Activated T-cell treated with anti-CD3 and anti-CD28 coated beads, Interleukin-2, amount 50 U/mL, for 48 hours (primary cell): Measurements from ENCODE around the gene CLASP2.
"Not testable (repeated sequence)": the region's sequence is repeated elsewhere in the genome, so short reads cannot be mapped to it uniquely, and the experiment has no call there.

ENCODE experiments used
- DNase-seq, 2 experiments: peaks; one replicate each; pipeline ENCODE4 v3.0.0-alpha.2; 2020

The CLASP2 gene

DNA sequence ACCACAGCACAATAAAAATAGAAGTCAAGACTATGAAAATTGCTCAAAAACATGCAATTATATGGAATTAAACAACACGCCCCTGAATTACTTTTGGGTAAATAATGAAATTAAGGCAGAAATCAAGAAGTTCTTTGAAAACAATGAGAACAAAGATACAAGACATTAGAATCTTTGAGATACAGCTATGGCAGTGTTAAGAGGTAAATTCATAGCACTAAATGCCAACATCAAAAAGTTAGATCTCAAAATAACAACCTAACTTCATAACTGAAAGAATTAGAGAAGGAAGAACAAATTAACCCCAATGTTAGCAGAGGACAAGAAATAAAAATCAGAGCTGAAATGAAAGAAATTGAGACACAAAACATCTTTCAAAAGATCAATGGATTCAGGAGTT lies 191.3 kb downstream of the CLASP2 start:
- DNase-seq: no peak

DNA sequence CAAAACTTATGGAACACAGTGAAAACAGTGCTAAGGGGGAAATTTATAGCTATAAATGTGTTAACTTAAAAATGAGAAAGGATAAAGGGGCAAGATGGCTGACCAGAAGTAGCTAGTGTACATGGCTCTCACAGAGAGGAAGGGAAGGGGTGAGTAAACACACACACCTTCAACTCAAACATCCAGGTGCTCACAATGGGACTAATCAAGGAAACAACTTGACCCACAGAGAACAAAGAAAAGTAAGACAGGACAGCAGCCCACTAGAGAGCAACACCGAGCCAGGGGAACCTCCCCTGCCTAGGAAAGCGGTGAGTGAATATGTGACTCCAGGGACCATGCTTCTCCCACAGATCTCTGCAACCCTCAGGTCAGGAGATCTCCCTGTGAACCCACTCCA lies 192.8 kb downstream of the CLASP2 start:
- no peak for DNase-seq

DNA sequence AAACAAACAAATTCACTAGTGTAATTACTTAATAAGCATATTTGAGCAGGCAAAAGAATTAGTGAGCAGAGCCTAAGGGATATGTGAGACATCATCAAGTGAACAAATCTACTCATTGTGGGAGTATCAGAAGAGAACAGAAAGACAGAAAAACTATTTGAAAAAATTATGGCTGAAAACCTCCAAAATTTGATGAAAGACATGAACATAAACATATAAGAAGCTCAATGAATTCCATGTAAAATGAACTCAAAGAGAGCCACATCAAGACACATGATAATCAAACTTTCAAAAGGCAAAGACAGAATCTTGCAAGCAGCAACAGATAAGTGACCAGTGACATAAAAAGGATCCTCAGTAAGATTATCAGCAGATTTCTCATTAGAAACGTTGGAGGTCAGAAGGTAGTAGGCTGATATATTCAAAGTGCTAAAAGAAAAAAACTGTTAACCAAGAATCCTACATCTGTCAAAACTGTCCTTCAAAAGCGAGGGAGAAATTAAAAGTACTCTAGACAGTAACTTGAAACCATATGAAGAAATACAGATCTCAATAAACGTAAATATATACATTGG lies 194.9 kb downstream of the CLASP2 start:
- no peak for DNase-seq

DNA sequence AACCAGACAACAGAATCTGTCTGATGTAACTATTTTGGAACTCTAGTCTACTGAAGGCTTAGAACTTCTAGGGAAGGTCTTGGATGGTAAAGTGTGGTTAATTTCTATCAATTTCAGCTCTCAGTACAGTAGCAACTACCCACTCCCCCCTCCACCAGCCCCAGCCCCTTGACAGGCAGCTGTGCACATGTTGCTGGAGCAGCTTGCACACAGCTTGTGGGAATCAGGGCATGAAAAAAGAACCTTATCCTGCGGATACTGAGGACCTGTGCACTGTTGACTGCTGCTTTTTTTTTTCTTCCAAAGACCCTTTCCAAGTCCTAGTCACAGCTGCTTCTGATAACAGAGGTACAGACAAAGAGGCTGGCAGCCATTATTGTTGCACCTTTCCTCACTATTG lies 196.3 kb downstream of the CLASP2 start:
- no peak for DNase-seq

- DNase-seq: peak in 1 of 2 experiments; percentile 20
Measured at GRCh38 chr3:33513262-33513863, 204.7 kb downstream of the CLASP2 start.

GRCh38 chr3:33505027-33505426 lies 213.0 kb downstream of the CLASP2 start:
- DNase-seq: no peak

DNA sequence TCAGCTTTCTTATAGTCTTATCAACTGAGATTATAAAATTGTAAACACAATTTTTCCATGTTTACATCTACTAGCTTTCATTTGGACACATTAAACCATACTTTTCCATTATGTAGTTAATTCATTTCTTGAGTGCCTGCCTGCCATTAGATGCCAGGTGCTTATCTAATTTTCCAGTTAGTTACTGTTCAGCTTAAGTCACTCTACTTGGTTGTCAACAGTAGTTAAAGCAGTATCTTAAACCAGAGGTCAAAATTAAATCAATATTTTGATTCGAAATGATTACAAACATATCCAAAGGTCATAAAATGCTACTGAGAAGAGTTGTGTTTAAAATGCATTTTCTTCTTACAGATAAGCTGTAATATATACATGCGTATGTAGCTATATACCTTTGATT lies 221.6 kb downstream of the CLASP2 start:
- no peak for DNase-seq

- no peak for DNase-seq
Measured at GRCh38 chr3:33491721-33492120, 226.3 kb downstream of the CLASP2 start.

GRCh38 chr3:33490641-33491241 lies 227.3 kb downstream of the CLASP2 start:
- no peak for DNase-seq

- no peak for DNase-seq
Measured at GRCh38 chr3:33488683-33489082, 229.4 kb downstream of the CLASP2 start.

- DNase-seq: no peak
Measured at GRCh38 chr3:33488246-33488645, 229.8 kb downstream of the CLASP2 start.

DNA sequence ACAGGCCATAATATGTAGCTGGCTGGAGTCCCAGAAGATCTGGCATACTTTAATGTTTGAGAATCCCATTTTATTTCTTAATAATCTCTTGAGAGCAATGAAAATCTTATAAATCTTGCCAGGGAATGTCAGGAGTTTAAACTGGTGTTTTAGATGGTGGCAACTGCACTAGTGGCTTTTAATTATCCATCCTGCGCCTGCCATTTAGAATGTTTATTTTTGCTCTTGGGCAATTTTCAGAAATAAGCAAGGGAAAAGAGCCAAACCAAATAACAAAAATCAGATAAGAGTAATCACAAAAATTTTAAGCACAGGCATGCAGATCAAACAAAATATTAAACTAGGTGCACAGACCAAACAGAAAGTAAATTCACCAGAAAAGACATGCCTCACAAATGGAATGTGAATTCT lies 235.9 kb downstream of the CLASP2 start:
- no peak for DNase-seq

DNA sequence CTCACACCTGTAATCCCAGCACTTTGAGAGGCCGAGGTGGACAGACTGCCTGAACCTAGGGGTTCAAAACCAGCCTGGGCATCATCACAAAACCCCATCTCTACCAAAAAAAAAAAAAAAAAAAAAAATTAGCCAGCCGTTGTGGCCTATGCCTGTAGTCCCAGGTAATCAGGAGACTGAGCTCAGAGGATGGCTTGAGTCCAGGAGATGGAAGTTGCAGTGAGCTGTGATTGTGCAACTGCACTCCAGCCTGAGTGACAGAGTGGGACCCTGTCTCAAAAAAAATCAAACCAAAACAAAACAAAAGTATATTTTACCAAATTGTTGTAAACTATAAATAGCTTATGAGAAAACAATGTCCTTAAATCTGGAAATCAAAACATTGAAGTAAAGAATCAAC lies 243.2 kb downstream of the CLASP2 start:
- no peak for DNase-seq

DNA sequence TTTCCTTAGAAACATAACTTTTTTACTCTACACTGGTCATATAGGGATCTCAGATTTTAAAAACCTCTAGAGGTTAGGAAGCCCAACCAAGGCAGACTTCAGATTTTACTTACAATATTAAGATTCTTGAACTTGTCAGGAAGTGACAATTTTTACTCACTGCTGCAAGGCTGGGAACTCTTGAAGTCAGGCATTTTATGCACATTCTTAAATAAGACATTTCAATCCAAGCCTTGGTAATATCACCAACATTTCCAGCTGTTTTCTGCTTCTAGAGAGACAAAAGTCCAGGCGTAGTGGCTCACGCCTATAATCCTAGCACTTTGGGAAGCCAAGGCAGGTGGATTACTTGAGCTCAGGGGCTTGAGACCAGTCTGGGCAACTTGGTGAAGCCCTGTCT lies 244.2 kb downstream of the CLASP2 start:
- no peak for DNase-seq

- no peak for DNase-seq
Measured at GRCh38 chr3:33467786-33468185, 250.3 kb downstream of the CLASP2 start.

DNA sequence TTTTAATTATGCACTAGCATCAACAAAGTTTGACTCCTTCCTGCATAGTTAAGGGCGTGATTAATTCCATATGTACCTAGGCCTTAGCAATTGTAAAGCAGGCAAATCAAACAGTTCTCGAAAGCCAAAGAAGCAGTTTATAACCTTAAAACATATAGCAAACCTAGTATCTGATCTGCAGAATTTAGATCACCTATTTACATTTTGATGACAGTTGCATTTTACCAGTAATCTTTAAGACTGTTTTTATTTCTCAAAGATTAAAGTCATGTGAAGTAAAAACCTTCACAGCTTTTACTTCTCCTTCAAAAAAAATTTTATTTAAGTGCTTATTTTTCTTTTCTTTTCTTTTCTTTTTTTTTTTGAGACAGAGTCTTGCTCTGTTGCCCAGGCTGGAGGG lies 257.0 kb downstream of the CLASP2 start:
- no peak for DNase-seq

DNA sequence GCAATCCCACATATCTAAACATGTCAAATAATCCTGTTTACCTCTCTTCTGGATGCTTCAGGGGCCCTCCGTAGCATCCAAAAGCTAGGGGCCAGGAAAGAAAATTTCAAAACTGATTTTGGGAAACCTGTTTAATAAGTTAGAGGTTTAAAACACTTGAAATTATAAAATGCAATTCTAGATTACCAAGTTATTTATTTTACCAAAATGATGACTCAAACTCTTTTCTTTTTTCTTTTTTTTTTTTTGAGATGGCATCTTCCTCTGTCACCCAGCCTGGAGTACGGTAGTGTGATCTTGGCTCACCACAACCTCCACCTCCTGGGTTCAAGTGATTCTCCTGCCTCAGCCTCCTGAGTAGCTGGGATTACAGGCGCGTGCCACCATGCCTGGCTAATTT lies 258.5 kb downstream of the CLASP2 start:
- not testable (repeated sequence) for DNase-seq

- no peak for DNase-seq
Measured at GRCh38 chr3:33458446-33458845, 259.6 kb downstream of the CLASP2 start.

DNA sequence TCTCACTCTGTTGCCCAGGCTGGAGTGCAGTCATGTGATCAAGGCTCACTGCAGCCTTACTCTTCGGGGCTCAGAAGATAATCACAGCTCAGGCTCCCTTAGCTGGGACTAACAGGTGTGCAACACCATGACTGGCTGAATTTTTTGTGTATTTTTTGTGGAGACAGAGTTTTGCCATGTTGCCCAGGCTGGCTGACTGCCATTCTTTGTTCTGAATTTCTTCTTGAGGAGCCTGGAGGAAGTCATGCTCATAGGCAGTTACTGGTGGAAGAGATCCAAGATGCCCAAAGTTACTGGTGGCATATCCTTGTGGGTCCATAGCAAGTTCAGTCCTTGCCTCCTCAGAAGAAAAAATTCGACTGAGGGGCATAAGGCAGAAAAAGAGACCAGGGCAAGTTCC lies 261.3 kb downstream of the CLASP2 start:
- no peak for DNase-seq

- no peak for DNase-seq
Measured at GRCh38 chr3:33453331-33453761, 264.7 kb downstream of the CLASP2 start.

DNA sequence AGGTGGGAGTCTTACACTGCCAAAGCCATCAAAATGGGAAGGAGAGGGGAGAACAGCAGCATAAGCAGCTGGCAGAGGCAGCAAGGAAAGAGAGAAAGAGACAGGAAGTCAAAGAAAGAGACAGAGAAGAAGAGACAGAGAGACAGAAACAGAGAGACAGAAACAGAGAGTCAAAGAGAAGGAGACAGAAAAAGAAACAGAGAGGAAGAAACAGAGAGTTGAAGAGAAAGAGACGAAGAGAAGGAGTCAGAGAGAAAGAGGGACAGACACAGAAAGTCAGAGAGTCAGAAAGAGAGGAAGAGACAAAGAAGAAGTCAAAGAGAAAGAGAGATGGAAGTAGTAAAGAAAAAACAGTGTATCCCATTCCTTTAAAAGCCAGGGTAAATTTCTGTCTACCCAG lies 266.1 kb downstream of the CLASP2 start:
- DNase-seq: not testable (repeated sequence)

GRCh38 chr3:33447958-33448357 lies 270.1 kb downstream of the CLASP2 start:
- no peak for DNase-seq

- not testable (repeated sequence) for DNase-seq
Measured at GRCh38 chr3:33447256-33447625, 270.8 kb downstream of the CLASP2 start.
